BLaER1 (cell line): ENCODE data around the gene CCT5.

Experiments used
- H3K27ac ChIP-seq: shearing (Covaris generic); formaldehyde crosslinking; 2 replicates; pipeline ENCODE4 v1.8.1; 2022
- H3K27me3 ChIP-seq: shearing (Covaris generic); formaldehyde crosslinking; 2 replicates; pipeline ENCODE4 v1.8.1; 2022
- H3K36me3 ChIP-seq: shearing (Covaris generic); formaldehyde crosslinking; 2 replicates; pipeline ENCODE4 v1.8.1; 2022
- H3K4me1 ChIP-seq: shearing (Covaris generic); formaldehyde crosslinking; 2 replicates; pipeline ENCODE4 v1.8.1; 2022
- H3K4me2 ChIP-seq: shearing (Covaris generic); formaldehyde crosslinking; 2 replicates; pipeline ENCODE4 v1.8.1; 2022
- H3K4me3 ChIP-seq: shearing (Covaris generic); formaldehyde crosslinking; 2 replicates; pipeline ENCODE4 v1.8.1; 2022
- H3K9ac ChIP-seq: shearing (Covaris generic); formaldehyde crosslinking; 2 replicates; pipeline ENCODE4 v1.8.1; 2022
- H3K9me3 ChIP-seq: shearing (Covaris generic); formaldehyde crosslinking; 2 replicates; pipeline ENCODE4 v1.8.1; 2022
- H4K20me1 ChIP-seq: shearing (Covaris generic); formaldehyde crosslinking; 2 replicates; pipeline ENCODE4 v1.8.1; 2022
- Cebpa-rat ChIP-seq: shearing (Covaris generic); IDR thresholded peaks from 2 replicates; pipeline ENCODE4 v1.8.1; 2022

CCT5 gene

DNA sequence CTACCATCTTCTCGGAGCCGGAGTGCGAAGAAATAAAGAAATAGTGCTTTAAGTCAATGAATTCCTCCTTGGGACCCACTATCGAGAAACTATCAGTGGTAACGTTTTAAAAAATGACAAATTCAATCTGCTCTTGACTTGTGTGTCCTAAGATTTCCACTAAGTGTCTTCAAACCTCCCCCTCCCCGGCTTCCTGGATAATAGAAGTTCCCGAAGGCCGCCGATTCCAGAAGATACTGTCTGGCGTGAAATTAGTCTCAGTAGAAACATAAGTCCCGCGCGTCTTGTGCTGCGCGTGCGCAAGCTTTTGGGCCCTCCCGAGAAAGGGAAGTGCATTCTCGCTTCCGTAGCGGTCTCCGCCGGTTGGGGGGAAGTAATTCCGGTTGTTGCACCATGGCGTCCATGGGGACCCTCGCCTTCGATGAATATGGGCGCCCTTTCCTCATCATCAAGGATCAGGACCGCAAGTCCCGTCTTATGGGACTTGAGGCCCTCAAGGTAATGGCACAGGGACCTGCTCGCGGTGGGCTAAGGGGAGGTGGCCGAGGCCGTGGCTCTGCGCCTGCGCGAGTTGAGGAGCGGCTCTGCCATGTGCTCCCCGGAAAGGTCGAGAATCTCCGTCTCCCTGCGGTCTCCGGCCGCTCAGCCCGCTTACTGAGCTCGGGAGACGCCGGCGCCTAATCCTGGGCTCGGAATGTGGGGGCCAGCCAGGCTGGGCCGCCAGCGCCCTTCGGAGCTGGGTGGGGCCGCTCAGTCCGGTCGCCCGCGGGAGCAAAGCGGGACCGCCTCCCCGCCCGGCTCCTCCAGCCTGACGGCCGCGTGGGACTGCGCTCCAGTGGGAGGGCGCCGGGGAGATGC, at the start of gene CCT5:
Gene CCT5 (plus strand): TSS at position 333 of the 858 bp plus-strand sequence. CDS start 61 bp downstream, at position 394.
- Histone ChIP-seq H3K9me3 (peaks cover 5% of the 10 kb centered on the region; the same call in 1 of the 2 replicates), H3K27ac (peak within 1 kb of the TSS; percentile 99), H3K4me3 (peak within 1 kb of the TSS; percentile 93), H3K4me1 (peaks cover 36% of the 10 kb centered on the region), H3K9ac (peak within 1 kb of the TSS; percentile 97), H3K27me3 (no peaks in the 10 kb centered on the region), H4K20me1 (peaks cover 43% of the 10 kb centered on the region), H3K36me3 (peaks cover 46% of the 10 kb centered on the region), H3K4me2 (peak within 1 kb of the TSS; percentile 94)
- TF ChIP-seq Cebpa-rat = 0 out of 2 replicates have a peak, but pooled peaks have one; percentile 30

- no peak for TF ChIP-seq Cebpa-rat
- Histone ChIP-seq H3K27me3 (no peaks in the 10 kb centered on the region), H3K9me3 (peaks cover 21% of the 10 kb centered on the region), H3K9ac (no peak overlapping the region), H4K20me1 (no peaks in the 10 kb centered on the region), H3K4me2 (no peak overlapping the region), H3K27ac (no peak overlapping the region), H3K4me3 (no peak overlapping the region), H3K4me1 (no peaks in the 10 kb centered on the region), H3K36me3 (no peaks in the 10 kb centered on the region; the same call in 1 of the 2 replicates)
These were observed 48.7 kb upstream of the CCT5 start for GRCh38 chr5:10201223-10201868.

DNA sequence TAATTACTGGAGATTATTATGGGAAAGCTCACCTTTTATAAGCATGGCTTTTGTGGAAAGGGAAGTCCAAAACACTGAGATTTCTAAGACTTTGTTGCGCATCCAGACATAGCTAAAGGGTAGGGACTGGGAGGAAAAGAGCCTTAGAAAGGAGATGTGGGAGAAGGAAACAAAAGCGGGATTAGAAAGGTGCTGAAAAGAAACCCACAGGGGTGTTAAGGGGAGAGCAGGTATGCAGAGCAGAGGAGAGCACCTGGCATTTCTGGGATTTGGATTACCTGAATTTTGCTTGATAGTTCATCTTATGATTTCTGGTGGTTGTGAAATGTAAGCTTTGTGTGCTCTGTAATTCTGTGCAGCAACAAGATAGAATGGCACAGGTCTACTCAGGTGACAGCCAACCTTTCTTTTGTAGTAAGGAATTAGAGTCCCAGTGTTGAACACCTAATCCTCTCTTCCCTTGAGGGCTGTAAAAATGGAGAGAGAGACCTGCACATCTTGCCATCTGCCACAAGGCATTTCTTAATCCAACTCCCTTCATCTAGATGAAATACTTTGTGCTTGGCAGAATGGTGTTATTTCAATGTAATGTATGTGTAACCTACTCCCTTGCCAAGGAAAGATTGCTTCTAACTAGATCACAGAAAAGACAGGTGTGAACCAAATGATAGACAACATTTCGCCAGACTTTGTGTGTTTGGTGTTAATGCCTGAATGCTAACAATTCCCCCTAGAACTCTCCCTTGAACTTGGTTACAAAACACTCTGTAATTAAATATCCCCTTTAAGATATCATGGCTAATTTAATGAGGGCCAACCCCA, 47.8 kb upstream of the CCT5 start:
- TF ChIP-seq Cebpa-rat = no peak
- no peak overlapping the region for H3K4me2 ChIP-seq

GRCh38 chr5:10209004-10209403, 41.1 kb upstream of the CCT5 start:
- Histone ChIP-seq H3K4me2 (no peak overlapping the region), H3K27me3 (no peaks in the 10 kb centered on the region), H3K36me3 (no peaks in the 10 kb centered on the region), H3K9ac (no peak overlapping the region), H3K9me3 (no peaks in the 10 kb centered on the region), H4K20me1 (no peaks in the 10 kb centered on the region), H3K4me1 (no peaks in the 10 kb centered on the region), H3K4me3 (no peak overlapping the region), H3K27ac (no peak overlapping the region)
- TF ChIP-seq Cebpa-rat = no peak

More for the DNA sequence above, 47.8 kb upstream of the CCT5 start:
- Histone ChIP-seq H3K4me1 (no peaks in the 10 kb centered on the region), H3K27me3 (no peaks in the 10 kb centered on the region), H3K36me3 (no peaks in the 10 kb centered on the region; the same call in 1 of the 2 replicates), H4K20me1 (no peaks in the 10 kb centered on the region), H3K4me3 (no peak overlapping the region), H3K27ac (no peak overlapping the region), H3K9ac (no peak overlapping the region), H3K9me3 (peaks cover 21% of the 10 kb centered on the region)

GRCh38 chr5:10213316-10213715, 36.8 kb upstream of the CCT5 start:
- Histone ChIP-seq H3K36me3 (no peaks in the 10 kb centered on the region), H3K4me3 (no peak overlapping the region), H3K4me2 (no peak overlapping the region), H3K9ac (no peak overlapping the region), H4K20me1 (no peaks in the 10 kb centered on the region), H3K4me1 (no peaks in the 10 kb centered on the region), H3K9me3 (no peaks in the 10 kb centered on the region), H3K27ac (no peak overlapping the region), H3K27me3 (no peaks in the 10 kb centered on the region)
- no peak for TF ChIP-seq Cebpa-rat

DNA sequence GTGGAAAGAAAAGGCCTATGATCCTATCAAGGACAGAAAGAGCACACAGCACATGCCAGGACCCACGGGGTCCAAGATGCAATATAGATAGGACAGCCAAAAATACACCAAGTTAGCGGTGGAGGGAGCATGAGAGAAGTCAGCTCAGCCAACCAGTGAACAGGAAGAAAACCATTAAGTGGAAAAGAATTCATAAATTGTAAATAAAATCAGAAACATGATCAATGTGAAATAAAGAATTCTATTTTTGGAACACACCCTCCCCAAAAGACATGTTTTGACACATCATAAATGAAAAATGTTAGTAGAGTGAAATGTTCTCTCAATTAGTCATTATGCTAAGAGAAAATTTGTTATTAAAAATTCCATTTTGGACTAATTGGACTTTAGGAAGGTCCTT, 36.0 kb upstream of the CCT5 start:
- no peak overlapping the region for H3K9ac ChIP-seq
- TF ChIP-seq Cebpa-rat = no peak

DNA sequence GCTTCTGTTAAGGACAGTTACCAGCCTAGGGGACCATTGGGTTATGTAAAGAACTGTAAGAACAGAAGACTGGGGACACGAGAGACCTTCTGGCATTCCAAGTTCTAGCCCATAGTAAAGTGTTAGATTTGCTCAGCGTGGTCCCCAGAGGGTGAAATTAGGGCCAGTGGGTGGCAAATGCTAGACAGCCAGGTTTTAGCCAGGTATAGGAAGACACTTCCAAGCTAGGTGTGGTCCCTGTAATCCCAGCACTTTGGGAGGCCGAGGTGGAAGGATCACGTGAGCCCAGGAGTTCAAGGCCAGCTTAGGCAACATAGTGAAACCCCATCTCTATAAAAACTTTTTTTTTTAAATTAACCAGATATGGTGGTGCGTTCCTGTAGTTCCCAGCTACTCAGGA, 34.7 kb upstream of the CCT5 start:
- Histone ChIP-seq H4K20me1 (no peaks in the 10 kb centered on the region), H3K4me1 (no peaks in the 10 kb centered on the region), H3K27ac (no peak overlapping the region), H3K4me2 (no peak overlapping the region), H3K36me3 (no peaks in the 10 kb centered on the region), H3K9me3 (no peaks in the 10 kb centered on the region), H3K9ac (no peak overlapping the region), H3K27me3 (no peaks in the 10 kb centered on the region), H3K4me3 (no peak overlapping the region)
- TF ChIP-seq Cebpa-rat = no peak

More for the DNA sequence above, 36.0 kb upstream of the CCT5 start:
- H3K4me2 ChIP-seq = no peak overlapping the region
- H3K9me3 ChIP-seq = no peaks in the 10 kb centered on the region
- no peaks in the 10 kb centered on the region for H3K4me1 ChIP-seq
- no peak overlapping the region for H3K4me3 ChIP-seq
- H3K36me3 ChIP-seq = no peaks in the 10 kb centered on the region
- no peak overlapping the region for H3K27ac ChIP-seq
- no peaks in the 10 kb centered on the region for H4K20me1 ChIP-seq
- no peaks in the 10 kb centered on the region for H3K27me3 ChIP-seq

DNA sequence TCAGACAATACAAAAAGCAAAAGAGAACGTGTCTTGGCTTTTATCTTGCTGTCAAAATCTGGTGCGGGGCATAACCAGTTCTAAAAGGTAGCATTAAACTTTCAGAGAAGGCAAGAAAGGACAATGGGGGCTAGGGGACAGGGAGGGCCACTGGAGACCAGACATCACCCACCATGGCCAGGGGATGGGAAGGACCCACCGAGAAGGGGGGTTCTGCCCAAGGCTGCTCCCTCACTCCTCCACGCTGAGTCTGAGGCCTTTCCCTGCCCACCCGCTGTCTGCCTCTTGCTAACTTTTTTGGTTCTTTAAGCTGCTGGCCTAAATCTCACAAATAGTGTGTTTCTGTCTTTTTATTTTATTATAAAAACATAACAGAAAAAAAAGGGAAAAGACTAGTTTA, 34.0 kb upstream of the CCT5 start:
- H3K27ac ChIP-seq = no peak overlapping the region
- H3K9me3 ChIP-seq = no peaks in the 10 kb centered on the region
- H3K9ac ChIP-seq = no peak overlapping the region
- no peak overlapping the region for H3K4me3 ChIP-seq
- H3K27me3 ChIP-seq = no peaks in the 10 kb centered on the region
- no peaks in the 10 kb centered on the region for H3K4me1 ChIP-seq
- H3K36me3 ChIP-seq = peaks cover 1% of the 10 kb centered on the region; the same call in 1 of the 2 replicates
- no peak for TF ChIP-seq Cebpa-rat
- H3K4me2 ChIP-seq = no peak overlapping the region
- H4K20me1 ChIP-seq = no peaks in the 10 kb centered on the region

DNA sequence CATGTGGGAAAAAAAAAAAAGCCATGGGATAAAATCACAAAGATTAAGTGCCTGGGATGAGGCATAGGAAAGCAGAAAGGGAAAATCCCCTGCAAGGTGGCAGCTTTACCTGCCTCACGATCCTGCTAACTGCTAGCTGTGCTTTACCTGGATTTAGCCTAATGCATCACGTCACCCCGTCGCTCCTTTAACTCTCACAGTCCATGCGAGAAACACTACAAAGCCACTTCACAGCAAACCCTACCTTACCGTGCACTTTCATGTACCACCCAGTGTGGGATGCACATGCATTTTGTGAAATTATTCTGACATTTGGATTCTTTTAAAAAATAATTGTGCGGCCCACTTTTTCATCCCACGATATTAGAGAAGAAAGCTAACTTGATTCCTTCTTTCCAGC, 31.4 kb upstream of the CCT5 start:
- Histone ChIP-seq H3K4me3 (no peak overlapping the region), H3K36me3 (peaks cover 18% of the 10 kb centered on the region), H3K27ac (no peak overlapping the region), H3K4me1 (no peaks in the 10 kb centered on the region), H3K9me3 (peaks cover 4% of the 10 kb centered on the region; the same call in 1 of the 2 replicates), H3K27me3 (no peaks in the 10 kb centered on the region), H4K20me1 (no peaks in the 10 kb centered on the region), H3K4me2 (no peak overlapping the region), H3K9ac (no peak overlapping the region)
- TF ChIP-seq Cebpa-rat = no peak
